Measurements from ENCODE around the gene SLC6A18.

SLC6A18 gene

DNA sequence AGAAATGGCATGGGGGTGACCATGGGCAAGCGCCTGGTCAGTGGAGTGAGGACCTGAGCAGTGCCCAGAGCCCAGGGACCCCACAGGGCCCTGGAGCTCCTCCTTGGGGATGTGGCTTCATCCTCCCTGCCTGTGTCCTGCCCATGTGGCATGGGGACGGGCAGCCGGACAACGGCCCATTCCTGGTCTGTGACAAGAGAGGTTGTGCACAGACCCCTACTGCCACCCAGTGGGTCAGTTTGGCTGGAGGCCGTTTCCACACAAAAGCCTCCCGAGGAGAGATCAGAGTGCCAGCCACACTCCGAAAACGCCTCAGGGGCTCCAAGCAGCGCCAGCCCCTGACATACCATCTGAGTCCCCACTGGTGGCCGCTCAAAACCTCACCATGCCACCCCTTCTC, 19.8 kb downstream of the SLC6A18 start:
- no peak for DNase-seq (ENCODE audit: insufficient read length, low spot score)
- TF ChIP-seq CTCF (IDR thresholded peaks at IDR 0.05; ENCODE audit: insufficient read depth, missing control alignments): no peak
- FAIRE-seq: no peak

- FAIRE-seq (no peak), DNase-seq (ENCODE audit: insufficient read length, low spot score) (no peak)
- TF ChIP-seq CTCF (IDR thresholded peaks at IDR 0.05; ENCODE audit: insufficient read depth, missing control alignments): no peak
Observed at GRCh38 chr5:1245905-1246576, 20.9 kb downstream of the SLC6A18 start.

DNA sequence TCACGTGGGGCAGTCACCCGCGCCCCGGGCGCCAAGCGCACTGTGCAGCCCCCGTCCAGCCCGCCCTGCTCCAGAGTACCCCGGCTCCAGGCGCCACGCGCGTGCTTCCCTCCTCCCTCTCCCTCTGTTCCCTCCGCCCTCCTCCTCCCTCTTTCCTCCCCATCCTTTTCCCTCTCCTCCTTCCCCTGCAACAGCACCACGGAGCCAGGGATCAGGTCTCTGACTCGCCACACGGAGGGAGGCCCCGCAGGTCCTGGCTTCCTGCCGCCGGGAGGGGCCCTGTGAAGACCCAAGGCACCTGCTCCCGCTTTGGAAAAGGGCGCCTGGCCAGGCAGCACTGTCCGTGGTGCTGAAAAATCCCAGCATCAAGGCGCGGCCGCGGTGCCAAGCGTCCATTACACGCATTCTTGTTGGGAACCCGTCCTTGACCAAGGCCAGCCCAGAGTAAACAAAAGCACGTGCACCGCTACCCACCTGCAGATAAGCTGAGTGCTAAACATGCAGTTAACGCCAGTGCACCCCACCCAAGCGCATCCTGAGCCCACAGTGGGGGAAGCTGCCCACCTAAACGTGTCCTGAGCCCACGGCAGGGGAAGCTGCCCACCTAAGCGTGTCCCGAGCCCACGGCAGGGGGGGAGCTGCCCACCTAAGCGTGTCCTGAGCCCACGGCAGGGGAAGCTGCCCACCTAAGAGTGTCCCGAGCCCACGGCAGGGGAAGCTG, 21.7 kb downstream of the SLC6A18 start:
- FAIRE-seq (no peak), DNase-seq (ENCODE audit: insufficient read length, low spot score) (no peak)
- TF ChIP-seq CTCF (IDR thresholded peaks at IDR 0.05; ENCODE audit: insufficient read depth, missing control alignments): no peak

- TF ChIP-seq CTCF (IDR thresholded peaks at IDR 0.05; ENCODE audit: insufficient read depth, missing control alignments): no peak
- FAIRE-seq (no peak), DNase-seq (ENCODE audit: insufficient read length, low spot score) (no peak)
Observed at GRCh38 chr5:1247811-1248210, 22.6 kb downstream of the SLC6A18 start.

DNA sequence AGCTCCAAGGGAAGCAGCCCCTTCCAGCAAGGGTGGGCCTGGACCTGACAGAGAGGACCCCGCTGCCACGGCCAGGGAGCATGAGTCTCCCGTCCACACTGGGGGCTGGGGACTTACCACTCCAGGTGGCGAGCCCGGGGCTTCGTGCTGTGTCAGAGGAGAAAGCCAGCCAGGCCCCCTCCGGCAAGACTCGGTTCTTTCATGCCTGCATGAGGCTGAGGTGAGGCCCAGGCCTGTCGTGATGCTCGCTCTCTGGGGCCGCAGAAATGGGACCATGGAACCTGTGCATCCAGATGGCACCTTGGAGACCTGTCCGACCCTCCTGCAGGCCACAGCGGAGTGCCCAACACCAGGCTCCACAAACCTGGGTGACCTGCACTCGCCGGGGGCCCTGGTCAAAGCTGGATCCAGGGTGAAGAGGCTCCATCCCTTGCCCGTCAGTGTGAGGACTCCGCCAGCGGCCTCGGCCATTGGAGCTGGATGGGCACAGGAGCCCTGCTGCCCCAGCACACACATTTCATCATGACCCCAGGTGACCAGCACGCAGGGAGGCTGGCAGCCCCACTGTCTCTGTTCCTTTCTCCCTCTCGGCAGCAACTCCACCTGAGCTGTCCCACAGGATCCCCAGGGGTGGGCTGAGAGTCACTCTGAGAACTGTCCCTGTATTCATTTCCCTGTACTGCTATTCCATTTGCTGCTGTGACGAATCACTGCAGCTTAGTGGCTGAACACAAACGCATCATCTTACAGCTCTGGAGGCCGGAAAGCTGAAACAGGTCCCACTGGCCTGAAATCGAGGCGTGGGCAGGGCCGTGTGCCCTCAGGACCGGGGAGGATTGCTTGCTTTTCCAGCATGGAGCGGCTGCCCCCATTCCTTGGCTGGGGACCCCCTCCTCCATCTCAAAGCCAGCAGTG, 24.4 kb downstream of the SLC6A18 start:
- FAIRE-seq: no peak
- no peak for TF ChIP-seq CTCF (IDR thresholded peaks at IDR 0.05; ENCODE audit: insufficient read depth, missing control alignments)
- DNase-seq (ENCODE audit: insufficient read length, low spot score): no peak

DNA sequence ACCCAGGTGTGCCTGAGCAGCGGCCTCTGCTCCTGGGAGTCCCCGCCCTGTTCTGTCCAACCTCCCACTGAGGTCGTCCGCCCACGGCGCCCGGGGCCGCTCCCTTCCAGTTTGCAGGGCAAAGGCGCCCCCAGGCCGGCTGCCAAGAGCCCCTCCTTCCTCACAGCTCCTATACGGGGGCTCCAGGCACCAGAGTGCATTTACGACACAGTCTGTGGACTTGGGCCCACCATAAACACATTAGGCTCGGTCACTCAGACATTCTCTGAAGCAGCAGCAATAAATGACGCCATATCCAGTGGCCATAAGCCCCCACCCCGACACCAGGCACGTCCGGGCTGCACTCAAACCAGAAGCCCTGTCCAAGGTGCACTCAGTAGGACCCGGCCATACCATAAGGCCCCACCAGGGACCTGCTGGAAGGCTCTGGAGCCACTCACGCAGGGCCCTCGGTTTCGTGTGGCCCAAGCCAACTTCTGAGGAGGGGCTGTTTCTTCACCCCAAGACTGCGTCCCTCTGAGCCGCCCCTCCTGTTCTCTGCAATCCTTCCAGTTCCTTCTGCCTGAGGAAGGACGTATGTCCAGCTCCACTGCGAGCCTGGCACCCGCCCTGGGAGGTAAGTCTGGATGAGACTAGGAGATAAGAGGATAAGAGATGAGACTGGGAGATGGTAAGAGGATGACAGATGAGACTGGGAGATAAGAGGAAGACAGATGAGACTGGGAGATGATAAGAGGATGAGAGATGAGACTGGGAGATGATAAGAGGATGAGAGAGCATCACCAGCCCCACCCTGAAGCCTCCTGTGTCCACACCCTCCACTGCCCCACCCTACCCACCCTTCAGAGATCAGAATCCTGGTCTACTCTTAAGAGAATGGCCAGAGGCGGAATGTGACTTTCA, 26.7 kb downstream of the SLC6A18 start:
- FAIRE-seq (no peak), DNase-seq (ENCODE audit: insufficient read length, low spot score) (peak; percentile 97)
- no peak for TF ChIP-seq CTCF (IDR thresholded peaks at IDR 0.05; ENCODE audit: insufficient read depth, missing control alignments)
